WERI-Rb-1 (cell line): Measurements from ENCODE around the gene SDF2.
A peak's percentile ranks its signal among the peaks of the same experiment; 100 is the strongest.
"Not testable (repeated sequence)": the region's sequence is repeated elsewhere in the genome, so short reads cannot be mapped to it uniquely, and the experiment has no call there.

Source experiments
- DNase-seq: peaks from one replicate; pipeline ENCODE4 v3.0.0-alpha.2; 2020
- H3K27ac ChIP-seq: fragments of 250-450 bp; sonication (Bioruptor Pico); 2 replicates; pipeline ENCODE4 v1.5.1; 2020; ENCODE audit warnings: mild to moderate bottlenecking, moderate library complexity
- H3K27me3 ChIP-seq: fragments of 250-450 bp; sonication (Bioruptor Pico); 2 replicates; pipeline ENCODE4 v1.5.1; 2021; ENCODE audit warnings: mild to moderate bottlenecking, low read depth, moderate library complexity; ENCODE audit not compliant: insufficient read depth, severe bottlenecking
- H3K36me3 ChIP-seq: fragments of 250-450 bp; sonication (Bioruptor Pico); 2 replicates; pipeline ENCODE4 v1.5.1; 2020; ENCODE audit warnings: mild to moderate bottlenecking, moderate library complexity
- H3K4me3 ChIP-seq: 2 replicates; pipeline ENCODE4 v1.5.1; 2011; ENCODE audit warnings: low read depth, mild to moderate bottlenecking, control low read depth, low read length
- H3K9me3 ChIP-seq: fragments of 250-450 bp; sonication (Bioruptor Pico); 2 replicates; pipeline ENCODE4 v1.5.1; 2021; ENCODE audit warnings: mild to moderate bottlenecking, moderate library complexity; ENCODE audit not compliant: severe bottlenecking
- CTCF ChIP-seq: IDR thresholded peaks from 2 replicates; pipeline ENCODE4 v1.5.1; 2011; ENCODE audit warnings: low read depth, mild to moderate bottlenecking, control low read depth, inconsistent platforms, low read length

SDF2 gene

GRCh38 chr17:28612531-28612930 is 49.2 kb downstream of the SDF2 start:
- Histone ChIP-seq H3K36me3 (peaks cover 59% of the 10 kb centered on the region), H3K9me3 (no peaks in the 10 kb centered on the region), H3K4me3 (no peak overlapping the region), H3K27me3 (no peaks in the 10 kb centered on the region), H3K27ac (no peak overlapping the region)
- no peak for TF ChIP-seq CTCF
- no peak for DNase-seq

GRCh38 chr17:28610376-28610775 is 51.3 kb downstream of the SDF2 start:
- peaks cover 37% of the 10 kb centered on the region for H3K36me3 ChIP-seq
- no peaks in the 10 kb centered on the region for H3K27me3 ChIP-seq
- TF ChIP-seq CTCF: no peak

GRCh38 chr17:28604031-28604430 is 57.7 kb downstream of the SDF2 start:
- H3K9me3 ChIP-seq: not testable (repeated sequence)

More at GRCh38 chr17:28610376-28610775, 51.3 kb downstream of the SDF2 start:
- no peak overlapping the region for H3K4me3 ChIP-seq
- H3K9me3 ChIP-seq: no peaks in the 10 kb centered on the region
- no peak overlapping the region for H3K27ac ChIP-seq
- DNase-seq: no peak

GRCh38 chr17:28599311-28600184 is 62.2 kb downstream of the SDF2 start:
- Histone ChIP-seq H3K4me3 (peak overlapping the region; percentile 82), H3K36me3 (peaks cover 48% of the 10 kb centered on the region), H3K9me3 (no peaks in the 10 kb centered on the region), H3K27me3 (no peaks in the 10 kb centered on the region), H3K27ac (peak overlapping the region; percentile 92)
- TF ChIP-seq CTCF: no peak
- no peak for DNase-seq

More at GRCh38 chr17:28604031-28604430, 57.7 kb downstream of the SDF2 start:
- not testable (repeated sequence) for H3K27me3 ChIP-seq, DNase-seq, H3K36me3 ChIP-seq, H3K4me3 ChIP-seq, H3K27ac ChIP-seq

- Histone ChIP-seq H3K27me3 (no peaks in the 10 kb centered on the region), H3K9me3 (no peaks in the 10 kb centered on the region), H3K27ac (peak within 1 kb of the TSS; percentile 92), H3K36me3 (peaks cover 54% of the 10 kb centered on the region), H3K4me3 (peak within 1 kb of the TSS; percentile 82)
- peak; percentile 92 for DNase-seq
- no peak for TF ChIP-seq CTCF
Observed at GRCh38 chr17:28598799-28599310, 62.9 kb downstream of the SDF2 start, which contains the start of gene SPAG5. Gene SPAG5, minus strand, starts transcription at chr17:28599025. Its CDS starts 79 bp downstream, at chr17:28598946.

GRCh38 chr17:28598389-28598788 is 63.3 kb downstream of the SDF2 start:
- DNase-seq: no peak
- Histone ChIP-seq H3K9me3 (no peaks in the 10 kb centered on the region), H3K4me3 (peak overlapping the region; percentile 82), H3K27ac (peak overlapping the region; percentile 92), H3K27me3 (no peaks in the 10 kb centered on the region), H3K36me3 (peaks cover 57% of the 10 kb centered on the region)
- TF ChIP-seq CTCF: no peak
